HEK293 (cell line): Measurements from ENCODE around the gene UBE2F.

Source experiments
- ZNF202 ChIP-seq: fragments of 450-650 bp; formaldehyde crosslinking; IDR thresholded peaks from 2 replicates; pipeline ENCODE4 v1.5.1; 2016; ENCODE audit warnings: missing biosample characterization, missing genetic modification characterization, borderline replicate concordance
- ZNF514 ChIP-seq: fragments of 450-650 bp; formaldehyde crosslinking; IDR thresholded peaks from 2 replicates; pipeline ENCODE4 v1.5.1; 2016; ENCODE audit warnings: missing biosample characterization, missing genetic modification characterization
- ZNF600 ChIP-seq: fragments of 450-650 bp; formaldehyde crosslinking; IDR thresholded peaks from 2 replicates; pipeline ENCODE4 v1.5.1; 2016; ENCODE audit warnings: missing biosample characterization, missing genetic modification characterization
- ZSCAN30 ChIP-seq: fragments of 450-650 bp; IDR thresholded peaks from 2 replicates; pipeline ENCODE4 v1.5.1; 2018; ENCODE audit warnings: missing biosample characterization, mild to moderate bottlenecking, missing genetic modification characterization, moderate library complexity
- TF ChIP-seq, protein P1 (sequence below): fragments of 450-650 bp; formaldehyde crosslinking; IDR thresholded peaks from 2 replicates; pipeline ENCODE4 v1.5.1; 2016; ENCODE audit warnings: missing biosample characterization, missing genetic modification characterization
- TF ChIP-seq, protein P2 (sequence below): fragments of 450-650 bp; formaldehyde crosslinking; IDR thresholded peaks from 2 replicates; pipeline ENCODE4 v1.5.1; 2016; ENCODE audit warnings: missing biosample characterization, missing genetic modification characterization

DNA sequence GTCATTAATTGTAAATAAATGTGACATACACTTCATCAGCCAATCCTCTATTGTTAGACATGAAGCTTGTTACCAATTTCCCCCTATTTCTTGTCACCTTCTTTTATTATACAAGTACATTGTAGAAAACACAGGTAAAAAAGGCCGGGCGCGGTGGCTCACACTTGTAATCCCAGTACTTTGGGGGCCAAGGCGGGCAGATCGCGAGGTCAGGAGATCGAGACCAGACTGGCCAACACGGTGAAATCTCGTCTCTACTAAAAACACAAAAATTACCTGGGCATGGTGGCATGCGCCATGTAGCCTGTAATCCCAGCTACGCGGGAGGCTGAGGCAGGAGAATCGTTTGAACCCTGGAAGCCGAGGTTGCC lies 42.7 kb upstream of the UBE2F start:
- TF ChIP-seq ZNF600 (tag by site-specific recombination): no peak
- TF ChIP-seq, protein P1, sequence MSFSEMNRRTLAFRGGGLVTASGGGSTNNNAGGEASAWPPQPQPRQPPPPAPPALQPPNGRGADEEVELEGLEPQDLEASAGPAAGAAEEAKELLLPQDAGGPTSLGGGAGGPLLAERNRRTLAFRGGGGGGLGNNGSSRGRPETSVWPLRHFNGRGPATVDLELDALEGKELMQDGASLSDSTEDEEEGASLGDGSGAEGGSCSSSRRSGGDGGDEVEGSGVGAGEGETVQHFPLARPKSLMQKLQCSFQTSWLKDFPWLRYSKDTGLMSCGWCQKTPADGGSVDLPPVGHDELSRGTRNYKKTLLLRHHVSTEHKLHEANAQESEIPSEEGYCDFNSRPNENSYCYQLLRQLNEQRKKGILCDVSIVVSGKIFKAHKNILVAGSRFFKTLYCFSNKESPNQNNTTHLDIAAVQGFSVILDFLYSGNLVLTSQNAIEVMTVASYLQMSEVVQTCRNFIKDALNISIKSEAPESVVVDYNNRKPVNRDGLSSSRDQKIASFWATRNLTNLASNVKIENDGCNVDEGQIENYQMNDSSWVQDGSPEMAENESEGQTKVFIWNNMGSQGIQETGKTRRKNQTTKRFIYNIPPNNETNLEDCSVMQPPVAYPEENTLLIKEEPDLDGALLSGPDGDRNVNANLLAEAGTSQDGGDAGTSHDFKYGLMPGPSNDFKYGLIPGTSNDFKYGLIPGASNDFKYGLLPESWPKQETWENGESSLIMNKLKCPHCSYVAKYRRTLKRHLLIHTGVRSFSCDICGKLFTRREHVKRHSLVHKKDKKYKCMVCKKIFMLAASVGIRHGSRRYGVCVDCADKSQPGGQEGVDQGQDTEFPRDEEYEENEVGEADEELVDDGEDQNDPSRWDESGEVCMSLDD (tag by site-specific recombination): no peak
- TF ChIP-seq, protein P2, sequence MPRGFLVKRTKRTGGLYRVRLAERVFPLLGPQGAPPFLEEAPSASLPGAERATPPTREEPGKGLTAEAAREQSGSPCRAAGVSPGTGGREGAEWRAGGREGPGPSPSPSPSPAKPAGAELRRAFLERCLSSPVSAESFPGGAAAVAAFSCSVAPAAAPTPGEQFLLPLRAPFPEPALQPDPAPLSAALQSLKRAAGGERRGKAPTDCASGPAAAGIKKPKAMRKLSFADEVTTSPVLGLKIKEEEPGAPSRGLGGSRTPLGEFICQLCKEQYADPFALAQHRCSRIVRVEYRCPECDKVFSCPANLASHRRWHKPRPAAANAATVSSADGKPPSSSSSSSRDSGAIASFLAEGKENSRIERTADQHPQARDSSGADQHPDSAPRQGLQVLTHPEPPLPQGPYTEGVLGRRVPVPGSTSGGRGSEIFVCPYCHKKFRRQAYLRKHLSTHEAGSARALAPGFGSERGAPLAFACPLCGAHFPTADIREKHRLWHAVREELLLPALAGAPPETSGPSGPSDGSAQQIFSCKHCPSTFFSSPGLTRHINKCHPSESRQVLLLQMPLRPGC: no peak
- no peak for TF ChIP-seq ZNF202
- TF ChIP-seq ZNF514 (tag by site-specific recombination): no peak
- no peak for TF ChIP-seq ZSCAN30 (tag by site-specific recombination)
